Measurements from ENCODE around the gene COL26A1.

COL26A1 gene

DNA sequence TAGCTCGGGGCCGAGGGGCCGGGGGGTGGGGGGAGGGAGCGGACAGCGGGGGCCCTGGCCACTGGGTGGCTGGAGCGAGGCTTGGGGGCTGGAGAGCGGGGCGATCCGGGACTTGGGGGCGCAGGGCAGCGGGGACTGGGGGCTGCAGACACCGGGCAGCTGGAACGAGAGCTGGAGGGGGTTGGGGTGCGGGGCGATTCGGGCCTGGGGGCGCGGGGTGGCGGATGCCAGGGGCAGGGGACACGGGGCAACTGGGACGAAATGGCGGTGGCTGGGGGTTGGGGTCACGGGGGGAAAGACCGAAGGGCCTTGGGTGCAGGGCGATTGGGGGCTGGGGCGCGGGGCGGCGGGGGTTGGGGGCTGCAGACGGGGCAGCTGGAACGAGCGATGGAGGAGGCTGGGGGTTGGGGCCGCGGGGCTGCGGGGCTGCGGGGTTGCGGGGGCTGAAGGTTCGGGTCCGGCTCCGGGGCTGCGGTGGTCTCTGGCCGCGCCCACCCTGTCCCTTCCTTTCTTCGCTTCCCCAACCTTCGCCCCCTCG lies 590 bp downstream of the COL26A1 start:
- H3K4me3 ChIP-seq (replicated peaks; ENCODE audit: insufficient read depth, low read length) = no peak overlapping the region
- H3K27me3 ChIP-seq (ENCODE audit: insufficient read depth, poor library complexity, severe bottlenecking) = peaks cover 23% of the 10 kb centered on the region
- no peak overlapping the region for H3K27ac ChIP-seq (replicated peaks)
- TF ChIP-seq, protein P1, sequence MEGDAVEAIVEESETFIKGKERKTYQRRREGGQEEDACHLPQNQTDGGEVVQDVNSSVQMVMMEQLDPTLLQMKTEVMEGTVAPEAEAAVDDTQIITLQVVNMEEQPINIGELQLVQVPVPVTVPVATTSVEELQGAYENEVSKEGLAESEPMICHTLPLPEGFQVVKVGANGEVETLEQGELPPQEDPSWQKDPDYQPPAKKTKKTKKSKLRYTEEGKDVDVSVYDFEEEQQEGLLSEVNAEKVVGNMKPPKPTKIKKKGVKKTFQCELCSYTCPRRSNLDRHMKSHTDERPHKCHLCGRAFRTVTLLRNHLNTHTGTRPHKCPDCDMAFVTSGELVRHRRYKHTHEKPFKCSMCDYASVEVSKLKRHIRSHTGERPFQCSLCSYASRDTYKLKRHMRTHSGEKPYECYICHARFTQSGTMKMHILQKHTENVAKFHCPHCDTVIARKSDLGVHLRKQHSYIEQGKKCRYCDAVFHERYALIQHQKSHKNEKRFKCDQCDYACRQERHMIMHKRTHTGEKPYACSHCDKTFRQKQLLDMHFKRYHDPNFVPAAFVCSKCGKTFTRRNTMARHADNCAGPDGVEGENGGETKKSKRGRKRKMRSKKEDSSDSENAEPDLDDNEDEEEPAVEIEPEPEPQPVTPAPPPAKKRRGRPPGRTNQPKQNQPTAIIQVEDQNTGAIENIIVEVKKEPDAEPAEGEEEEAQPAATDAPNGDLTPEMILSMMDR (IDR thresholded peaks at IDR 0.05; ENCODE audit: insufficient read depth, low read length) = no peak
- TF ChIP-seq GABPA (IDR thresholded peaks at IDR 0.05; ENCODE audit: low read depth) (no peak), SPI1 (IDR thresholded peaks at IDR 0.05; ENCODE audit: borderline replicate concordance, low read depth) (no peak), POLR2AphosphoS5 (IDR thresholded peaks at IDR 0.05; ENCODE audit: low read depth) (no peak)
- TF ChIP-seq, protein P2, sequence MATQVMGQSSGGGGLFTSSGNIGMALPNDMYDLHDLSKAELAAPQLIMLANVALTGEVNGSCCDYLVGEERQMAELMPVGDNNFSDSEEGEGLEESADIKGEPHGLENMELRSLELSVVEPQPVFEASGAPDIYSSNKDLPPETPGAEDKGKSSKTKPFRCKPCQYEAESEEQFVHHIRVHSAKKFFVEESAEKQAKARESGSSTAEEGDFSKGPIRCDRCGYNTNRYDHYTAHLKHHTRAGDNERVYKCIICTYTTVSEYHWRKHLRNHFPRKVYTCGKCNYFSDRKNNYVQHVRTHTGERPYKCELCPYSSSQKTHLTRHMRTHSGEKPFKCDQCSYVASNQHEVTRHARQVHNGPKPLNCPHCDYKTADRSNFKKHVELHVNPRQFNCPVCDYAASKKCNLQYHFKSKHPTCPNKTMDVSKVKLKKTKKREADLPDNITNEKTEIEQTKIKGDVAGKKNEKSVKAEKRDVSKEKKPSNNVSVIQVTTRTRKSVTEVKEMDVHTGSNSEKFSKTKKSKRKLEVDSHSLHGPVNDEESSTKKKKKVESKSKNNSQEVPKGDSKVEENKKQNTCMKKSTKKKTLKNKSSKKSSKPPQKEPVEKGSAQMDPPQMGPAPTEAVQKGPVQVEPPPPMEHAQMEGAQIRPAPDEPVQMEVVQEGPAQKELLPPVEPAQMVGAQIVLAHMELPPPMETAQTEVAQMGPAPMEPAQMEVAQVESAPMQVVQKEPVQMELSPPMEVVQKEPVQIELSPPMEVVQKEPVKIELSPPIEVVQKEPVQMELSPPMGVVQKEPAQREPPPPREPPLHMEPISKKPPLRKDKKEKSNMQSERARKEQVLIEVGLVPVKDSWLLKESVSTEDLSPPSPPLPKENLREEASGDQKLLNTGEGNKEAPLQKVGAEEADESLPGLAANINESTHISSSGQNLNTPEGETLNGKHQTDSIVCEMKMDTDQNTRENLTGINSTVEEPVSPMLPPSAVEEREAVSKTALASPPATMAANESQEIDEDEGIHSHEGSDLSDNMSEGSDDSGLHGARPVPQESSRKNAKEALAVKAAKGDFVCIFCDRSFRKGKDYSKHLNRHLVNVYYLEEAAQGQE (IDR thresholded peaks at IDR 0.05; ENCODE audit: insufficient replicate concordance, low read depth) = no peak
- no peak for DNase-seq (ENCODE audit: low read depth in 1 of 2, low spot score in 1 of 2)

DNA sequence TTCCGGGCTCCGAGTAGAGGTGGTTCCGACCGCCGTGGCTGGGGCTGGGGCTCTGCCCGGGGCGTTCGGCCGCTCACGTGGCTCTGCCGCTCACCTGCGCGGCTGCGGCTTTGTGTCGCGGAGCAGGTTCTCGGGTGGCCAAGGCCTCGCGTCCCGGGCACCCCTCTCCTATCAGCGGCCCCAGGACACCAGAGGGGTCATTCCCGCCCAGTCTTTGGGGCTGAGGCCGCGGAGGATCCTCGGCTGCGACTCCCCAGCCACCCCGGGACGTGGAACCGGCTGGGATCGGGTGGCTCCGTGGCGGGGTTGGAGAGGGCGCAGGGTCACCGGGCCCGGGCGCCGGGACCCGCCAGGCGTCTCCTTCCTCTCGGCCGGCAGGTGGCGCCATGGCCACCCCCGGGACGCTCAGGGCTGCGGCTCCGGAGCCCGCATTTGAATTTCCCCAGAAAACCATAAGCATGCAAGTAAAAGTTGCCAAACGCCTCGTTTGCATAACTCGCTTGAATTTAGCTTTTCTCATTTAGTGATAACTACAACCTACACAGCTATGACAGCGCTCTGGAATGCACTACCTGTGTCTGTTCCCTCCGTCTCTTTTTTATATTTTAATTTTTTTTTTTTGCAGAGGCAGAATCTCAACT lies 1.2 kb downstream of the COL26A1 start:
- peak; percentile 28 to 78 for DNase-seq (ENCODE audit: low read depth in 1 of 2, low spot score in 1 of 2)
- H3K27ac ChIP-seq (replicated peaks) = no peak overlapping the region
- no peak overlapping the region for H3K4me3 ChIP-seq (replicated peaks; ENCODE audit: insufficient read depth, low read length)

DNA sequence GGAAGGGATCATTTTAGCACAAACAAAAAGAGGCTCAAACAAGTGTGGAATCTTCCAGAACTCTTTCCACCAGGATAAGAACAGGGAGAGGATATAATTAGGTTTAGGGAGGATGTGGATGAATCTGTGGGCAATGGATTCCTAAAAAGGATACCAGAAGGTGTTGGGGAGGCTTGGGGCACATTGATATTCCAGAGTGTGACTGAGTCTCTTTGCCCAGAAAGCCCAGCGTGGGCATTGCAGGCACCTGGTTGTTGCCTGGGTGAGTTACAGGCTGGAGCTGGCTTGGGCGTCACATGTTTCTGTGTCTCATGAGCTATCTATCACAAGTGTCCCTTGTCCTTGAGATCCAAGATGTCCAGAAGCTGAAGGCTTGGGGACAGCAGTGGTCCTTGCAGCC lies 3.3 kb downstream of the COL26A1 start:
- TF ChIP-seq, protein P1 (IDR thresholded peaks at IDR 0.05; ENCODE audit: insufficient read depth, low read length) = no peak
- TF ChIP-seq, protein P2 (IDR thresholded peaks at IDR 0.05; ENCODE audit: insufficient replicate concordance, low read depth) = no peak
- TF ChIP-seq GABPA (IDR thresholded peaks at IDR 0.05; ENCODE audit: low read depth) (no peak), POLR2AphosphoS5 (IDR thresholded peaks at IDR 0.05; ENCODE audit: low read depth) (no peak), SPI1 (IDR thresholded peaks at IDR 0.05; ENCODE audit: borderline replicate concordance, low read depth) (no peak)
- no peak overlapping the region for H3K4me3 ChIP-seq (replicated peaks; ENCODE audit: insufficient read depth, low read length)

More for the DNA sequence above, 1.2 kb downstream of the COL26A1 start:
- no peak for TF ChIP-seq POLR2AphosphoS5 (IDR thresholded peaks at IDR 0.05; ENCODE audit: low read depth)
- TF ChIP-seq, protein P1 (IDR thresholded peaks at IDR 0.05; ENCODE audit: insufficient read depth, low read length) = peak; percentile 66
- TF ChIP-seq SPI1 (IDR thresholded peaks at IDR 0.05; ENCODE audit: borderline replicate concordance, low read depth) = no peak
- H3K27me3 ChIP-seq (ENCODE audit: insufficient read depth, poor library complexity, severe bottlenecking) = peaks cover 23% of the 10 kb centered on the region

More for the DNA sequence above, 3.3 kb downstream of the COL26A1 start:
- Histone ChIP-seq H3K27ac (replicated peaks) (no peak overlapping the region), H3K27me3 (ENCODE audit: insufficient read depth, poor library complexity, severe bottlenecking) (peaks cover 23% of the 10 kb centered on the region)
- no peak for DNase-seq (ENCODE audit: low read depth in 1 of 2, low spot score in 1 of 2)
